Prostate gland (tissue), 2 donors: ENCODE measurements around the gene GJC1. TPM values are rescaled to one million over a fixed set of nuclear protein-coding genes. Genes with fewer than 3 reads are reported as not detected.

Experiments used
- DNase-seq: peaks from one replicate; pipeline ENCODE4 v3.0.0-alpha.2; 2019; ENCODE audit warnings: low spot score
- H3K27ac ChIP-seq, 2 donors: fragments of 200-600 bp; sonication (generic); 2 replicates each; pipeline ENCODE4 v1.5.1; 2017 to 2019
- H3K27me3 ChIP-seq: fragments of 200-600 bp; sonication (generic); replicated peaks from 2 replicates; pipeline ENCODE4 v1.5.1; 2019; ENCODE audit not compliant: insufficient read depth
- H3K36me3 ChIP-seq, 2 donors: fragments of 200-600 bp; sonication (generic); 1 replicate in 1 of 2; 2 replicates in 1 of 2; pipeline versions ENCODE4 v1.5.1 to v1.8.1; 2017 to 2019
- H3K4me1 ChIP-seq: fragments of 200-600 bp; sonication (generic); replicated peaks from 2 replicates; pipeline ENCODE4 v1.5.1; 2019
- H3K4me3 ChIP-seq, 2 donors: fragments of 200-600 bp; sonication (generic); 2 replicates each; pipeline ENCODE4 v1.5.1; 2017 to 2019
- H3K9me3 ChIP-seq: fragments of 200-600 bp; sonication (generic); 2 replicates; pipeline ENCODE4 v1.5.1; 2017
- POLR2A ChIP-seq: fragments of 450-650 bp; IDR thresholded peaks from one replicate; pipeline ENCODE4 v1.6.1; 2016; ENCODE audit warnings: antibody characterized with exemption, mild to moderate bottlenecking
- POLR2AphosphoS5 ChIP-seq: sonication (generic); formaldehyde crosslinking; IDR thresholded peaks from one replicate; pipeline ENCODE4 v1.6.1; 2017; ENCODE audit warnings: antibody characterized with exemption
- WGBS: methylation state at CpG from one replicate; pipeline ENCODE4 v1.1.5; 2018; 5-methylcytosine and 5-hydroxymethylcytosine counted together
- intact Hi-C: fragments of 100-400 bp; cut with DNase I; formaldehyde crosslinking; loops from one replicate; pipeline ENCODE4 v1.14.2; 2022
- total RNA-seq, 2 donors: library from RNA; depleted of rRNA; stranded (reverse); fragments of >200 nt; gene quantifications; one replicate each; pipeline ENCODE4 v1.1.0, GENCODE V29; 2016
- TF ChIP-seq, protein P1 (sequence below), 4 experiments: fragments of 200-600 bp in 2 of 4; fragments of 450-650 bp in 2 of 4; sonication (generic) in 2 of 4; IDR thresholded peaks; 1 replicate in 3 of 4; 2 replicates in 1 of 4; pipeline ENCODE4 v1.5.1; 2016 to 2019; ENCODE audit warnings: antibody characterized with exemption in 4 of 4, mild to moderate bottlenecking in 2 of 4, moderate library complexity in 2 of 4

Gene GJC1
- total RNA-seq, 2 donors from 2014 or later = 5.3 to 18.3 TPM

DNA sequence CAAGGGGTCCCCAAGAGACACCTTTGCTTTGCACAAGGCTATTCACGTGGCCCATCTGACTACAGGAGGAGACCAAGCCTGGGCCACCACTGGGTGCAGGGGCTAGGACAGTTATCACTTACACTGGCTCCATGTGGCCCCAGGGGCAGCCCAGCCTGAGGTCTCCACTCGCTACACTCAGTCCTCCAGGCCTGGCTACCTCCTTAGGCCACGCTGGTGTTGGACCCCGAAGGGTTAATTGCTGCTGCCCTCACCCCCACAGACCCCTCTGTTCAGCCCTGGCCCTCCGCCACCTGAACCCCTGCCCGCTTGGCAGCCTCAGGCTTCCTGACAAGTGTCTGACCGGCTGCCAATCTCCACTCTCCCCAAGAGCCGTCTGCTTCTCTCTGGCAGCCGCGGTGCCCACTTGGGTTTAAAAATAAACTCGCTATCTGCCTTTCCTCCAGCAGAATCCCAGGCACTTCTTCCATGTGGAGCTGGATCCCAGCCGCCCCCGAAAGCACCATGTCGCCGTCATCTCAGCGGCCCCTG, 43.5 kb downstream of the GJC1 start:
- no peaks in the 10 kb centered on the region for H3K27me3 ChIP-seq
- H3K4me1 ChIP-seq = no peaks in the 10 kb centered on the region
- no peak for DNase-seq
- intact Hi-C loops = loop anchor here (5.0 kb wide), 1 partner anchor 41 kb away; no protein-coding TSS in a partner anchor
- 30% methylated on average over 16 of the region's 16 CpGs for WGBS
- no peaks in the 10 kb centered on the region for H3K9me3 ChIP-seq
- H3K36me3 ChIP-seq = no peaks in the 10 kb centered on the region
- TF ChIP-seq POLR2A = no peak
- TF ChIP-seq, protein P1, sequence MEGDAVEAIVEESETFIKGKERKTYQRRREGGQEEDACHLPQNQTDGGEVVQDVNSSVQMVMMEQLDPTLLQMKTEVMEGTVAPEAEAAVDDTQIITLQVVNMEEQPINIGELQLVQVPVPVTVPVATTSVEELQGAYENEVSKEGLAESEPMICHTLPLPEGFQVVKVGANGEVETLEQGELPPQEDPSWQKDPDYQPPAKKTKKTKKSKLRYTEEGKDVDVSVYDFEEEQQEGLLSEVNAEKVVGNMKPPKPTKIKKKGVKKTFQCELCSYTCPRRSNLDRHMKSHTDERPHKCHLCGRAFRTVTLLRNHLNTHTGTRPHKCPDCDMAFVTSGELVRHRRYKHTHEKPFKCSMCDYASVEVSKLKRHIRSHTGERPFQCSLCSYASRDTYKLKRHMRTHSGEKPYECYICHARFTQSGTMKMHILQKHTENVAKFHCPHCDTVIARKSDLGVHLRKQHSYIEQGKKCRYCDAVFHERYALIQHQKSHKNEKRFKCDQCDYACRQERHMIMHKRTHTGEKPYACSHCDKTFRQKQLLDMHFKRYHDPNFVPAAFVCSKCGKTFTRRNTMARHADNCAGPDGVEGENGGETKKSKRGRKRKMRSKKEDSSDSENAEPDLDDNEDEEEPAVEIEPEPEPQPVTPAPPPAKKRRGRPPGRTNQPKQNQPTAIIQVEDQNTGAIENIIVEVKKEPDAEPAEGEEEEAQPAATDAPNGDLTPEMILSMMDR (IDR thresholded peaks at IDR 0.05) = no peak
- no peak for TF ChIP-seq POLR2AphosphoS5
- H3K4me3 ChIP-seq = no peak overlapping the region
- no peak overlapping the region for H3K27ac ChIP-seq

DNA sequence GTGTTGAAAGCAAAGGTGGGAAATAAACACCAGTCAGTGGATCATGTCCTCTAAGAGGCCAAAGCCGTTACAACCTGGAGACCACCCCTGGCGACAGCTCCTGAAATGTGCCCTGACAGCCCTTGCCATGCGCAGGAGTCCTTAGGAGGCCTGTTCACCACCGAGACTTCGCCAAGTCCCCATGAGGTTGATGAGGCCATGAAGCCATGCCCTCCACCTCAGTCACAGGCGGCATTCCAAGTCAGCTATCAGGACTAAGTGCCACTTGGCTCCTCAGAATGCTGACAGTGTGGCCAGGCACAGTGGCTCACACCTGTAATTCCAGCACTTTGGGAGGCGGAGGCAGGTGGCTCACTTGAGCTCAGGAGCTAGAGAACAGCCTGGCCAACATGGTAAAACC, 44.2 kb downstream of the GJC1 start:
- TF ChIP-seq, protein P1 (IDR thresholded peaks at IDR 0.05) = no peak
- TF ChIP-seq POLR2A = no peak
- TF ChIP-seq POLR2AphosphoS5 = no peak
- H3K27ac ChIP-seq = no peak overlapping the region
- intact Hi-C loops = loop anchor here (5.0 kb wide), 1 partner anchor 41 kb away; no protein-coding TSS in a partner anchor

DNA sequence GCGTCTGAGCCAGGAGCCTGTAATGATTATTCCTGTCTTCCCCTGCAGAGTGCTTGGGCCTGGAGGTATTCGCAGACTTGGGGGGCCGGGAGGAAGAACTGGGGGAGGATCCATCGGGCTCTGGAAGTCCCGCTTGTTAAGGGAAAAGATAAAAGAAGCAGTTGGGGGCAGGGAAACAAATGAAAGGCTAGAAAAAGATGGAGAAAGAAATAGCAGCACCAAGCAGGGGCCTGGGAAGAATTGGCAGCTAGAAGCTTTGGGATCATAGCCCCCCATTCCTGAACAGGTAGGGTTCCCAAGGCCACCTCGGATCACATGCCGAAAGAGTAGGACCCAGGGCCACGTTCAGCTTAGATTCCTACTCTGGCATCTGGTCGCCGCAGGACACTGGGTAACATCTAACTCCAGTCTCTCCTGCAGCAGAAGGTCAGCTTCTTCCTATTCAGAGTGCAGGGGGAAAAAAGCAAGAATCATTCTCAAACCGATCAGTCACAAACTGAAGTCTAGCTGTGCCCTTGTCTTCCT, 47.7 kb downstream of the GJC1 start:
- H3K4me3 ChIP-seq = no peak overlapping the region
- DNase-seq = no peak
- no peaks in the 10 kb centered on the region for H3K36me3 ChIP-seq
- H3K4me1 ChIP-seq = no peaks in the 10 kb centered on the region
- intact Hi-C loops = no loop called here
- TF ChIP-seq, protein P1 (IDR thresholded peaks at IDR 0.05) = no peak
- TF ChIP-seq POLR2AphosphoS5 (no peak), POLR2A (no peak)
- 49% methylated on average over 11 of the region's 11 CpGs for WGBS
- H3K27me3 ChIP-seq = no peaks in the 10 kb centered on the region
- H3K27ac ChIP-seq = peak overlapping the region; percentile 47 to 65
- H3K9me3 ChIP-seq = no peaks in the 10 kb centered on the region

More for the DNA sequence above, 44.2 kb downstream of the GJC1 start:
- no peak overlapping the region for H3K4me3 ChIP-seq
- H3K27me3 ChIP-seq = no peaks in the 10 kb centered on the region
- H3K9me3 ChIP-seq = no peaks in the 10 kb centered on the region
- H3K4me1 ChIP-seq = no peaks in the 10 kb centered on the region
- H3K36me3 ChIP-seq = no peaks in the 10 kb centered on the region
- 87% methylated on average over 7 of the region's 7 CpGs for WGBS
- DNase-seq = no peak

DNA sequence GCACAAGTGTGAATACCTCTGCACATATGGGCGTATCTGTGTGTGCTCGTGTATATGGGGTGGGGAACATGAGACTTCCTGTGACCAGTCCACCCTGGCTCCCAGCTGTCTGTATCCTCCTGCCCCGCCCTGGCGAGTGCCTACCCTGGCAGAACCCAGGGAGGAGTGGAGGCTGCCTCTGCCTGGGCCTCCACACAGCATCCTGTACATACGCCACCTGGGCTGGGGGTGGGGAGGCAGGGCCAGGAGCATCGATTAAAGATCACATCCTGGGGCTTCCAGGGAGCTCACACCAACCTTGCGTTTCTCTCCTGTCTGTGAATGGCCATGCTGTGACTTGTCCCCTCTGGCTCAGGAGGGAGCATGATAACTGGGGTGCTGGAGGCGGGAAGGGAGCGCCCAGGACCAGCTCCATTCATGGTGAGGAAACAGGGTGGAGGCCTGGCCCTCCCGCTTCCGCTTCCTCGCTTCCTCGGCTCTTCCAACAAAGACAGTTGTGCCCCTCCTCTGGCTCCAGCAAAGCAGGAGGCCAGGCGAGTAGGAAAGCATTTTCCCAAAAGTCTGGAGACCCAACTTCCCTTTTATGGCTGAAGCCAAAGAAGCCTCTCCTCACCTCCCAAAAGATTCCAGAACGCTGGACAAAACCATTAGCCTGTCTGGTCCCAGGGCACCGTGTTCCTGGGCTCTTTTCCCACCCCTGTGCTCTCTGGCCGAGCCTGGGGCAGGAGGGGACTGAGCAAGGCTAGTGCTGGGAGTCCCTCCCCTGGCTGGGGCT, 48.3 kb downstream of the GJC1 start:
- intact Hi-C loops = no loop called here
- no peak for DNase-seq
- TF ChIP-seq, protein P1 (IDR thresholded peaks at IDR 0.05) = no peak
- no peak for TF ChIP-seq POLR2AphosphoS5
- TF ChIP-seq POLR2A = no peak
- Histone ChIP-seq H3K4me1 (no peaks in the 10 kb centered on the region), H3K9me3 (no peaks in the 10 kb centered on the region), H3K27me3 (no peaks in the 10 kb centered on the region), H3K4me3 (no peak overlapping the region), H3K36me3 (no peaks in the 10 kb centered on the region), H3K27ac (peak overlapping the region; percentile 47 to 65)
- 48% methylated on average over 16 of the region's 17 CpGs for WGBS
